IMR-90 (cell line): ENCODE data around the gene TUB. TPM values are rescaled to one million over a fixed set of nuclear protein-coding genes. Genes with fewer than 3 reads are reported as not detected.

Experiments
- ATAC-seq: fragments of 200-7000 bp; cut with Tn5 transposase; 2 replicates; pipeline ENCODE4 v1.9.1; 2020; ENCODE audit warnings: low read depth, mild to moderate bottlenecking, moderate library complexity
- BruUV-seq: library from RNA; stranded (reverse); fragments of 400-500 nt; replicated peaks from 2 replicates; lab custom pipeline; 2021; lab: Mats Ljungman, UMichigan
- CTCF ChIA-PET: fragments of 300-600 bp; formaldehyde crosslinking; extraction: SDS; loops from one replicate; lab custom pipeline; 2021; ENCODE audit warnings: antibody characterized with exemption; lab: Yijun Ruan, JAX
- POLR2A ChIA-PET: fragments of 300-600 bp; sonication (Branson Sonifier 250); formaldehyde crosslinking; loops from one replicate; lab custom pipeline; 2022; ENCODE audit warnings: antibody characterized with exemption; ENCODE audit not compliant: unreplicated experiment; lab: Charles Lee
- DNase-seq: peaks from one replicate; pipeline ENCODE4 v3.0.0; 2013
- H2AFZ ChIP-seq: replicated peaks from 2 replicates; pipeline ENCODE3; 2013; ENCODE audit warnings: low read length, mild to moderate bottlenecking; ENCODE audit not compliant: poor library complexity
- H2AK5ac ChIP-seq: 2 replicates; pipeline ENCODE4 v1.6.1; 2013; ENCODE audit warnings: low read depth, low read length, inconsistent platforms
- H2AK9ac ChIP-seq: replicated peaks from 2 replicates; pipeline ENCODE3; 2013; ENCODE audit warnings: mild to moderate bottlenecking, low read depth, low read length, moderate library complexity; ENCODE audit not compliant: poor library complexity
- H2BK120ac ChIP-seq: 2 replicates; pipeline ENCODE4 v1.6.1; 2013; ENCODE audit warnings: low read depth, low read length, inconsistent platforms
- H2BK15ac ChIP-seq: 3 replicates; pipeline ENCODE4 v1.6.1; 2013; ENCODE audit warnings: low read depth, low read length, inconsistent platforms
- H2BK20ac ChIP-seq: 2 replicates; pipeline ENCODE4 v1.6.1; 2013; ENCODE audit warnings: low read depth, mild to moderate bottlenecking, inconsistent platforms, low read length, moderate library complexity
- H2BK5ac ChIP-seq: 2 replicates; pipeline ENCODE4 v1.6.1; 2013; ENCODE audit warnings: mild to moderate bottlenecking, low read depth, low read length, inconsistent platforms; ENCODE audit not compliant: poor library complexity, severe bottlenecking
- H3K14ac ChIP-seq: replicated peaks from 2 replicates; pipeline ENCODE4 v1.6.1; 2013; ENCODE audit warnings: low read depth, low read length, inconsistent platforms
- H3K18ac ChIP-seq: 2 replicates; pipeline ENCODE4 v1.6.1; 2013; ENCODE audit warnings: low read depth, low read length, control low read depth
- H3K23ac ChIP-seq: 2 replicates; pipeline ENCODE4 v1.6.1; 2013; ENCODE audit warnings: low read depth, low read length, inconsistent platforms
- H3K27ac ChIP-seq: 2 replicates; pipeline ENCODE4 v1.5.1; 2013; ENCODE audit warnings: mild to moderate bottlenecking, control low read depth, low read length; ENCODE audit not compliant: insufficient read depth
- H3K27me3 ChIP-seq: 2 replicates; pipeline ENCODE4 v1.6.1; 2013; ENCODE audit warnings: low read length; ENCODE audit not compliant: control insufficient read depth, insufficient read depth
- H3K36me3 ChIP-seq: 2 replicates; pipeline ENCODE4 v1.6.1; 2013; ENCODE audit warnings: low read length, mixed read lengths; ENCODE audit not compliant: control insufficient read depth, insufficient read depth
- H3K4ac ChIP-seq: 2 replicates; pipeline ENCODE4 v1.6.1; 2013; ENCODE audit warnings: low read depth, low read length, inconsistent platforms
- H3K4me1 ChIP-seq: 2 replicates; pipeline ENCODE4 v1.6.1; 2013; ENCODE audit warnings: low read length, mixed read lengths; ENCODE audit not compliant: control insufficient read depth, insufficient read depth
- H3K4me2 ChIP-seq: 2 replicates; pipeline ENCODE4 v1.6.1; 2013; ENCODE audit warnings: low read depth, mild to moderate bottlenecking, control low read depth, low read length, moderate library complexity
- H3K4me3 ChIP-seq: 2 replicates; pipeline ENCODE4 v1.5.1; 2013; ENCODE audit warnings: low read depth, mild to moderate bottlenecking, control low read depth, low read length, moderate library complexity; ENCODE audit not compliant: insufficient read depth
- H3K56ac ChIP-seq: 2 replicates; pipeline ENCODE4 v1.6.1; 2013; ENCODE audit warnings: low read length, inconsistent platforms; ENCODE audit not compliant: insufficient read depth; ENCODE audit errors: extremely low read depth
- H3K79me1 ChIP-seq, 2 experiments: 2 replicates each; pipeline ENCODE4 v1.6.1; 2013; ENCODE audit warnings: low read length in 2 of 2, inconsistent platforms in 1 of 2, low read depth in 1 of 2
- H3K9ac ChIP-seq: 2 replicates; pipeline ENCODE4 v1.6.1; 2013; ENCODE audit warnings: low read depth, low read length, control low read depth
- H3K9me1 ChIP-seq: 2 replicates; pipeline ENCODE4 v1.6.1; 2013; ENCODE audit warnings: low read length, inconsistent platforms; ENCODE audit not compliant: insufficient read depth
- H3K9me3 ChIP-seq: 2 replicates; pipeline ENCODE4 v1.6.1; 2013; ENCODE audit warnings: low read length; ENCODE audit not compliant: control insufficient read depth, insufficient read depth
- H4K20me1 ChIP-seq: 2 replicates; pipeline ENCODE4 v1.6.1; 2013; ENCODE audit warnings: low read length, inconsistent platforms; ENCODE audit not compliant: insufficient read depth
- H4K5ac ChIP-seq: 2 replicates; pipeline ENCODE4 v1.6.1; 2013; ENCODE audit warnings: mild to moderate bottlenecking, low read depth, low read length, control low read depth
- H4K8ac ChIP-seq, 2 experiments: 2 replicates each; pipeline ENCODE4 v1.6.1; 2013; ENCODE audit warnings: low read depth in 2 of 2, low read length in 2 of 2, control low read depth in 1 of 2, inconsistent platforms in 1 of 2
- H4K91ac ChIP-seq: 2 replicates; pipeline ENCODE4 v1.6.1; 2013; ENCODE audit warnings: low read depth, low read length, inconsistent platforms; ENCODE audit not compliant: insufficient read depth
- CEBPB ChIP-seq: IDR thresholded peaks from 2 replicates; pipeline ENCODE4 v1.6.1; 2012; ENCODE audit warnings: low read depth, low read length, improper control_type of control experiment
- CHD1 ChIP-seq: IDR thresholded peaks from 2 replicates; pipeline ENCODE4 v1.6.1; 2012; ENCODE audit warnings: low read depth, low read length, improper control_type of control experiment
- ELK1 ChIP-seq: fragments of 150-350 bp; IDR thresholded peaks from 2 replicates; pipeline ENCODE4 v1.6.1; 2016; ENCODE audit warnings: low read depth, mild to moderate bottlenecking, low read length, moderate library complexity, borderline replicate concordance
- FOS ChIP-seq: fragments of 150-350 bp; IDR thresholded peaks from 2 replicates; pipeline ENCODE4 v1.6.1; 2016; ENCODE audit warnings: low read depth, low read length
- MAFK ChIP-seq: IDR thresholded peaks from 2 replicates; pipeline ENCODE4 v1.6.1; 2012; ENCODE audit warnings: low read depth, low read length, improper control_type of control experiment
- MXI1 ChIP-seq: IDR thresholded peaks from 2 replicates; pipeline ENCODE4 v1.6.1; 2012; ENCODE audit warnings: low read depth, mild to moderate bottlenecking, low read length, moderate library complexity, borderline replicate concordance
- POLR2A ChIP-seq: IDR thresholded peaks from 2 replicates; pipeline ENCODE4 v1.6.1; 2012; ENCODE audit warnings: mild to moderate bottlenecking, low read depth, low read length
- RAD21 ChIP-seq: IDR thresholded peaks from 2 replicates; pipeline ENCODE4 v1.6.1; 2012; ENCODE audit warnings: low read length, improper control_type of control experiment
- RCOR1 ChIP-seq: IDR thresholded peaks from 2 replicates; pipeline ENCODE4 v1.6.1; 2012; ENCODE audit warnings: mild to moderate bottlenecking, low read length, improper control_type of control experiment; ENCODE audit not compliant: insufficient replicate concordance
- RFX5 ChIP-seq: IDR thresholded peaks from 2 replicates; pipeline ENCODE4 v1.8.0; 2012; ENCODE audit warnings: low read depth, mild to moderate bottlenecking, low read length, moderate library complexity
- SMC3 ChIP-seq: fragments of 150-350 bp; IDR thresholded peaks from 2 replicates; pipeline ENCODE4 v1.6.1; 2016; ENCODE audit warnings: low read depth, mild to moderate bottlenecking, antibody characterized with exemption, low read length, moderate library complexity
- WGBS, 2 experiments: methylation state at CpG; one replicate each; pipeline versions ENCODE4 v1.1.5 to v1.1.7; 2013; ENCODE audit warnings: missing lambda C conversion rate in 2 of 2; ENCODE audit not compliant: insufficient read length in 1 of 2; ENCODE audit errors: extremely low coverage in 2 of 2; 5-methylcytosine and 5-hydroxymethylcytosine counted together
- dilution Hi-C: fragments of 300-500 bp; cut with HindIII; formaldehyde crosslinking; loops from one replicate; pipeline ENCODE4 v1.14.3; 2018; ENCODE audit warnings: low sequenced_read_pairs; ENCODE audit not compliant: unreplicated experiment
- in situ Hi-C: fragments of 300-500 bp; cut with MboI; formaldehyde crosslinking; loops from 3 replicates; pipeline ENCODE4 v1.14.3; 2019; ENCODE audit warnings: low sequenced_read_pairs, inconsistent platforms, mixed read lengths
- intact Hi-C: fragments of 100-400 bp; cut with micrococcal nuclease; formaldehyde crosslinking; loops from 2 replicates; pipeline ENCODE4 v1.10.0; 2022
- polyA plus RNA-seq, 3 experiments: library from polyadenylated mRNA; depleted of rRNA; stranded (reverse); fragments of >200 nt; gene quantifications; 2 replicates each; pipeline ENCODE4 v1.2.3, GENCODE V29; 2012; ENCODE audit warnings: low replicate concordance in 1 of 3
- total RNA-seq: library from RNA; depleted of rRNA; stranded (reverse); fragments of >200 nt; gene quantifications from 2 replicates; pipeline ENCODE4 v1.2.3, GENCODE V29; 2012

The TUB gene
- total and polyA plus RNA-seq, 2 of the 4 experiments (the other 2 are of a cell fraction), result 11.8 to 12.9 TPM

GRCh38 chr11:8049084-8049483 lies 31.9 kb upstream of the TUB start:
- H3K36me3 ChIP-seq, result no peaks in the 10 kb centered on the region
- no peak overlapping the region for H3K9ac ChIP-seq
- no peak overlapping the region for H2AFZ ChIP-seq
- no peak overlapping the region for H3K27ac ChIP-seq
- H3K79me1 ChIP-seq, result no peaks in the 10 kb centered on the region
- DNase-seq (no peak), ATAC-seq (no peak)
- no peak overlapping the region for H3K23ac ChIP-seq
- TF ChIP-seq CHD1 (no peak), MAFK (no peak), RFX5 (no peak), RAD21 (no peak), MXI1 (no peak), POLR2A (no peak), ELK1 (no peak), SMC3 (no peak), FOS (no peak), RCOR1 (no peak), CEBPB (no peak)
- no peak overlapping the region for H4K5ac ChIP-seq
- 80% methylated on average over 1 of the region's 3 CpGs; no CpG with 5 or more reads in 1 of the 2 experiments for WGBS, 2 experiments
- no peak overlapping the region for H2AK5ac ChIP-seq
- H4K8ac ChIP-seq, result no peak overlapping the region
- H4K91ac ChIP-seq, result no peak overlapping the region
- BruUV-seq, result no TSS peak
- no peak overlapping the region for H2AK9ac ChIP-seq
- no peak overlapping the region for H3K14ac ChIP-seq
- intact Hi-C loops, result no loop called here
- no peaks in the 10 kb centered on the region for H3K4me1 ChIP-seq
- peaks cover 6% of the 10 kb centered on the region for H3K27me3 ChIP-seq
- ChIA-PET POLR2A (no interaction called here), CTCF (interaction anchor here (1.1 to 1.5 kb wide), 2 partner anchors 20 to 50 kb away, joined by 4 read pairs; no protein-coding TSS in a partner anchor)
- H3K4me3 ChIP-seq, result no peak overlapping the region
- no peak overlapping the region for H2BK15ac ChIP-seq
- dilution Hi-C loops, result no loop called here
- H3K18ac ChIP-seq, result no peak overlapping the region
- in situ Hi-C loops, result no loop called here
- no peak overlapping the region for H2BK5ac ChIP-seq
- no peaks in the 10 kb centered on the region for H3K9me1 ChIP-seq
- H3K56ac ChIP-seq, result no peak overlapping the region
- no peak overlapping the region for H2BK20ac ChIP-seq
- no peak overlapping the region for H2BK120ac ChIP-seq
- H3K4ac ChIP-seq, result no peak overlapping the region
- H3K9me3 ChIP-seq, result no peaks in the 10 kb centered on the region
- no peak overlapping the region for H3K4me2 ChIP-seq
- no peaks in the 10 kb centered on the region for H4K20me1 ChIP-seq
